ENCODE data around the gene ITSN2. TPM values are rescaled to one million over a fixed set of nuclear protein-coding genes. Genes with fewer than 3 reads are reported as not detected.

ITSN2 gene
- total and polyA plus RNA-seq, 2 of the 8 experiments (the other 6 are each of a cell fraction or from before 2014, with no cell fraction given): 9.3 to 17.0 TPM

DNA sequence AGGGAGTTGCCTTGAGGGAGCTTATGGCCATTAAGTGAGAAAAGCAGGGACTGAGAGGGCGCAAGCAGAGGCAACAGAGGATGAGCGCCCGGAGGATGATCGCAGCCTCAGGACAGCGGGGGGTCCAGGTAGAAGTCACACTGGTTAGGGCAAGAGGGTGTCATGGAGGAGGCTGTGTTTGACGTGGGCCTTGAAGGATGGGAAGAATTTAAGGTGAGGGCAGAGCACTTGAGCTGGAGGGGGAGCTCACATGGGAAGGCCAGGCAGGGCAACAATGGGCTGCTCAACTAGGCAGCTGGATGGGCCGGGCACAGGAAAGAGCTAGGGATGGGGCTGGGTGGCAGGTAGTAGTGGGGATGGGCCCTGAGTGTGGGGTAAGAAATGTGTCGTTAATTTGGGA lies 153.6 kb downstream of the ITSN2 start:
- TF ChIP-seq CHD2 (IDR thresholded peaks at IDR 0.05; ENCODE audit: low read length): no peak
- no peak for TF ChIP-seq SIN3A (conservative IDR thresholded peaks at IDR 0.05 in 1 of 2, IDR thresholded peaks at IDR 0.05 in 1 of 2; ENCODE audit: low read depth in 1 of 2, low read length in 2 of 2)
- TF ChIP-seq CEBPB (IDR thresholded peaks at IDR 0.05; ENCODE audit: low read depth, low read length): no peak
- no peak for TF ChIP-seq MAFK (IDR thresholded peaks at IDR 0.05; ENCODE audit: low read depth, low read length)
- TF ChIP-seq RXRA (IDR thresholded peaks at IDR 0.05; ENCODE audit: insufficient read depth, low read depth, low read length): no peak
- no peak for TF ChIP-seq SAP30 (IDR thresholded peaks at IDR 0.05; ENCODE audit: insufficient read depth, insufficient replicate concordance, low read length)
- Histone ChIP-seq H3K23me2 (ENCODE audit: low read depth, low read length) (no peaks in the 10 kb centered on the region), H3K23ac (ENCODE audit: insufficient read length) (no peak overlapping the region), H3K4me1 (replicated peaks in 1 of 4; ENCODE audit: control insufficient read depth in 3 of 4, insufficient read depth in 4 of 4, low read length in 3 of 4) (no peaks in the 10 kb centered on the region; a peak in 1 of 7 replicates), H3K14ac (ENCODE audit: insufficient read length) (no peak overlapping the region), H2BK5ac (ENCODE audit: low read depth, low read length) (no peak overlapping the region), H3K9me3 (ENCODE audit: insufficient read depth in 2 of 2, low read depth in 1 of 2, low read length in 1 of 2) (no peaks in the 10 kb centered on the region), H3K4ac (replicated peaks; ENCODE audit: insufficient read length, low read depth, low read length) (no peak overlapping the region), H4K5ac (ENCODE audit: insufficient read length, low read depth, low read length) (no peak overlapping the region), H2BK120ac (replicated peaks; ENCODE audit: low read depth, low read length) (no peak overlapping the region), H2AFZ (ENCODE audit: low read length) (no peak overlapping the region), H4K8ac (ENCODE audit: extremely low read depth, insufficient read depth, low read length) (0 out of 2 replicates have a peak overlapping the region, but pooled peaks have one; percentile 31), H4K91ac (replicated peaks; ENCODE audit: insufficient read length, low read length) (no peak overlapping the region), H2BK12ac (ENCODE audit: low read depth, low read length) (no peak overlapping the region), H3K79me1 (ENCODE audit: low read depth, low read length) (no peaks in the 10 kb centered on the region), H2BK20ac (ENCODE audit: low read length) (no peak overlapping the region), H3K27me3 (replicated peaks in 1 of 4; ENCODE audit: control insufficient read depth in 3 of 4, extremely low read depth in 1 of 4, insufficient read depth in 3 of 4, low read length in 3 of 4) (no peaks in the 10 kb centered on the region), H3K36me3 (ENCODE audit: control insufficient read depth in 2 of 4, insufficient read depth in 4 of 4, low read length in 3 of 4) (no peaks in the 10 kb centered on the region), H4K20me1 (replicated peaks in 1 of 2; ENCODE audit: control insufficient read depth in 1 of 2, insufficient read depth in 2 of 2, low read length in 2 of 2) (no peaks in the 10 kb centered on the region), H3K79me2 (ENCODE audit: control insufficient read depth in 1 of 2, insufficient read depth in 2 of 2, low read length in 2 of 2) (no peaks in the 10 kb centered on the region), H2BK15ac (ENCODE audit: low read length) (no peak overlapping the region), H3K9ac (replicated peaks in 1 of 4; ENCODE audit: extremely low read depth in 1 of 4, low read depth in 3 of 4, low read length in 3 of 4) (no peak overlapping the region), H3K27ac (ENCODE audit: low read depth, low read length) (no peak overlapping the region), H3K56ac (replicated peaks; ENCODE audit: insufficient read length, low read depth, low read length) (no peak overlapping the region), H3K18ac (ENCODE audit: extremely low read depth, low read length) (no peak overlapping the region), H3K4me2 (ENCODE audit: insufficient read depth in 1 of 2, low read depth in 2 of 2, low read length in 2 of 2) (no peak overlapping the region), H3K4me3 (ENCODE audit: extremely low read depth in 1 of 4, insufficient read depth in 2 of 4, low read depth in 3 of 4, low read length in 4 of 4) (no peak overlapping the region), H2AK5ac (ENCODE audit: low read depth, low read length) (no peak overlapping the region)
- no peak for DNase-seq (ENCODE audit: low read depth in 1 of 2, low spot score in 2 of 2)
- POLR2A ChIA-PET (ENCODE audit: partially characterized antibody): interaction anchor here (0.8 to 1.2 kb wide), 2 partner anchors 12 to 14 kb away, joined by 3 read pairs; no protein-coding TSS in a partner anchor
- CTCF ChIA-PET (ENCODE audit: partially characterized antibody): interaction anchor here (1.3 to 1.4 kb wide), 2 partner anchors 11 to 22 kb away, joined by 4 to 5 read pairs; no protein-coding TSS in a partner anchor
- WGBS, 2 experiments (ENCODE audit: extremely low coverage in 1 of 2, insufficient coverage in 1 of 2, insufficient read length in 1 of 2, insufficient replicate concordance in 2 of 2, low coverage in 1 of 2, low lambda C conversion rate in 2 of 2, missing lambda C conversion rate in 1 of 2): 79% methylated on average over 8 of the region's 8 CpGs; no CpG with 5 or more reads in 1 of the 2 experiments
- FAIRE-seq: no peak

All from H1 (cell line).